IMR-90 (cell line): Measurements from ENCODE around the gene BBS7. TPM values are rescaled to one million over a fixed set of nuclear protein-coding genes. Genes with fewer than 3 reads are reported as not detected.

Experiments used
- ATAC-seq: fragments of 200-7000 bp; cut with Tn5 transposase; 2 replicates; pipeline ENCODE4 v1.9.1; 2020; ENCODE audit warnings: low read depth, mild to moderate bottlenecking, moderate library complexity
- BruUV-seq: library from RNA; stranded (reverse); fragments of 400-500 nt; replicated peaks from 2 replicates; lab custom pipeline; 2021; lab: Mats Ljungman, UMichigan
- CTCF ChIA-PET: fragments of 300-600 bp; formaldehyde crosslinking; extraction: SDS; loops from one replicate; lab custom pipeline; 2021; ENCODE audit warnings: antibody characterized with exemption; lab: Yijun Ruan, JAX
- POLR2A ChIA-PET: fragments of 300-600 bp; sonication (Branson Sonifier 250); formaldehyde crosslinking; loops from one replicate; lab custom pipeline; 2022; ENCODE audit warnings: antibody characterized with exemption; ENCODE audit not compliant: unreplicated experiment; lab: Charles Lee
- DNase-seq: peaks from one replicate; pipeline ENCODE4 v3.0.0; 2013
- H2AFZ ChIP-seq: replicated peaks from 2 replicates; pipeline ENCODE3; 2013; ENCODE audit warnings: low read length, mild to moderate bottlenecking; ENCODE audit not compliant: poor library complexity
- H2AK5ac ChIP-seq: 2 replicates; pipeline ENCODE4 v1.6.1; 2013; ENCODE audit warnings: low read depth, low read length, inconsistent platforms
- H2AK9ac ChIP-seq: replicated peaks from 2 replicates; pipeline ENCODE3; 2013; ENCODE audit warnings: mild to moderate bottlenecking, low read depth, low read length, moderate library complexity; ENCODE audit not compliant: poor library complexity
- H2BK120ac ChIP-seq: 2 replicates; pipeline ENCODE4 v1.6.1; 2013; ENCODE audit warnings: low read depth, low read length, inconsistent platforms
- H2BK15ac ChIP-seq: 3 replicates; pipeline ENCODE4 v1.6.1; 2013; ENCODE audit warnings: low read depth, low read length, inconsistent platforms
- H2BK20ac ChIP-seq: 2 replicates; pipeline ENCODE4 v1.6.1; 2013; ENCODE audit warnings: low read depth, mild to moderate bottlenecking, inconsistent platforms, low read length, moderate library complexity
- H2BK5ac ChIP-seq: 2 replicates; pipeline ENCODE4 v1.6.1; 2013; ENCODE audit warnings: mild to moderate bottlenecking, low read depth, low read length, inconsistent platforms; ENCODE audit not compliant: poor library complexity, severe bottlenecking
- H3K14ac ChIP-seq: replicated peaks from 2 replicates; pipeline ENCODE4 v1.6.1; 2013; ENCODE audit warnings: low read depth, low read length, inconsistent platforms
- H3K18ac ChIP-seq: 2 replicates; pipeline ENCODE4 v1.6.1; 2013; ENCODE audit warnings: low read depth, low read length, control low read depth
- H3K23ac ChIP-seq: 2 replicates; pipeline ENCODE4 v1.6.1; 2013; ENCODE audit warnings: low read depth, low read length, inconsistent platforms
- H3K27ac ChIP-seq: 2 replicates; pipeline ENCODE4 v1.5.1; 2013; ENCODE audit warnings: mild to moderate bottlenecking, control low read depth, low read length; ENCODE audit not compliant: insufficient read depth
- H3K27me3 ChIP-seq: 2 replicates; pipeline ENCODE4 v1.6.1; 2013; ENCODE audit warnings: low read length; ENCODE audit not compliant: control insufficient read depth, insufficient read depth
- H3K36me3 ChIP-seq: 2 replicates; pipeline ENCODE4 v1.6.1; 2013; ENCODE audit warnings: low read length, mixed read lengths; ENCODE audit not compliant: control insufficient read depth, insufficient read depth
- H3K4ac ChIP-seq: 2 replicates; pipeline ENCODE4 v1.6.1; 2013; ENCODE audit warnings: low read depth, low read length, inconsistent platforms
- H3K4me1 ChIP-seq: 2 replicates; pipeline ENCODE4 v1.6.1; 2013; ENCODE audit warnings: low read length, mixed read lengths; ENCODE audit not compliant: control insufficient read depth, insufficient read depth
- H3K4me2 ChIP-seq: 2 replicates; pipeline ENCODE4 v1.6.1; 2013; ENCODE audit warnings: low read depth, mild to moderate bottlenecking, control low read depth, low read length, moderate library complexity
- H3K4me3 ChIP-seq: 2 replicates; pipeline ENCODE4 v1.5.1; 2013; ENCODE audit warnings: low read depth, mild to moderate bottlenecking, control low read depth, low read length, moderate library complexity; ENCODE audit not compliant: insufficient read depth
- H3K56ac ChIP-seq: 2 replicates; pipeline ENCODE4 v1.6.1; 2013; ENCODE audit warnings: low read length, inconsistent platforms; ENCODE audit not compliant: insufficient read depth; ENCODE audit errors: extremely low read depth
- H3K79me1 ChIP-seq, 2 experiments: 2 replicates each; pipeline ENCODE4 v1.6.1; 2013; ENCODE audit warnings: low read length in 2 of 2, inconsistent platforms in 1 of 2, low read depth in 1 of 2
- H3K9ac ChIP-seq: 2 replicates; pipeline ENCODE4 v1.6.1; 2013; ENCODE audit warnings: low read depth, low read length, control low read depth
- H3K9me1 ChIP-seq: 2 replicates; pipeline ENCODE4 v1.6.1; 2013; ENCODE audit warnings: low read length, inconsistent platforms; ENCODE audit not compliant: insufficient read depth
- H3K9me3 ChIP-seq: 2 replicates; pipeline ENCODE4 v1.6.1; 2013; ENCODE audit warnings: low read length; ENCODE audit not compliant: control insufficient read depth, insufficient read depth
- H4K20me1 ChIP-seq: 2 replicates; pipeline ENCODE4 v1.6.1; 2013; ENCODE audit warnings: low read length, inconsistent platforms; ENCODE audit not compliant: insufficient read depth
- H4K5ac ChIP-seq: 2 replicates; pipeline ENCODE4 v1.6.1; 2013; ENCODE audit warnings: mild to moderate bottlenecking, low read depth, low read length, control low read depth
- H4K8ac ChIP-seq, 2 experiments: 2 replicates each; pipeline ENCODE4 v1.6.1; 2013; ENCODE audit warnings: low read depth in 2 of 2, low read length in 2 of 2, control low read depth in 1 of 2, inconsistent platforms in 1 of 2
- H4K91ac ChIP-seq: 2 replicates; pipeline ENCODE4 v1.6.1; 2013; ENCODE audit warnings: low read depth, low read length, inconsistent platforms; ENCODE audit not compliant: insufficient read depth
- BHLHE40 ChIP-seq: fragments of 150-350 bp; IDR thresholded peaks from 2 replicates; pipeline ENCODE4 v1.6.1; 2016; ENCODE audit warnings: mild to moderate bottlenecking, low read depth, low read length
- MAFK ChIP-seq: IDR thresholded peaks from 2 replicates; pipeline ENCODE4 v1.6.1; 2012; ENCODE audit warnings: low read depth, low read length, improper control_type of control experiment
- whole genome bisulfite sequencing, 2 experiments: methylation state at CpG; one replicate each; pipeline versions ENCODE4 v1.1.5 to v1.1.7; 2013; ENCODE audit warnings: missing lambda C conversion rate in 2 of 2; ENCODE audit not compliant: insufficient read length in 1 of 2; ENCODE audit errors: extremely low coverage in 2 of 2; 5-methylcytosine and 5-hydroxymethylcytosine counted together
- dilution Hi-C: fragments of 300-500 bp; cut with HindIII; formaldehyde crosslinking; loops from one replicate; pipeline ENCODE4 v1.14.3; 2018; ENCODE audit warnings: low sequenced_read_pairs; ENCODE audit not compliant: unreplicated experiment
- in situ Hi-C: fragments of 300-500 bp; cut with MboI; formaldehyde crosslinking; loops from 3 replicates; pipeline ENCODE4 v1.14.3; 2019; ENCODE audit warnings: low sequenced_read_pairs, inconsistent platforms, mixed read lengths
- intact Hi-C: fragments of 100-400 bp; cut with micrococcal nuclease; formaldehyde crosslinking; loops from 2 replicates; pipeline ENCODE4 v1.10.0; 2022
- polyA plus RNA-seq, 3 experiments: library from polyadenylated mRNA; depleted of rRNA; stranded (reverse); fragments of >200 nt; gene quantifications; 2 replicates each; pipeline ENCODE4 v1.2.3, GENCODE V29; 2012; ENCODE audit warnings: low replicate concordance in 1 of 3
- total RNA-seq: library from RNA; depleted of rRNA; stranded (reverse); fragments of >200 nt; gene quantifications from 2 replicates; pipeline ENCODE4 v1.2.3, GENCODE V29; 2012
- TF ChIP-seq, protein P1 (sequence below): fragments of 150-350 bp; IDR thresholded peaks from 2 replicates; pipeline ENCODE4 v1.6.1; 2016; ENCODE audit warnings: low read depth, mild to moderate bottlenecking, low read length, moderate library complexity, borderline replicate concordance

The BBS7 gene
- total and polyA plus RNA-seq, 2 of the 4 experiments (the other 2 are of a cell fraction): 23.0 to 32.3 TPM

DNA sequence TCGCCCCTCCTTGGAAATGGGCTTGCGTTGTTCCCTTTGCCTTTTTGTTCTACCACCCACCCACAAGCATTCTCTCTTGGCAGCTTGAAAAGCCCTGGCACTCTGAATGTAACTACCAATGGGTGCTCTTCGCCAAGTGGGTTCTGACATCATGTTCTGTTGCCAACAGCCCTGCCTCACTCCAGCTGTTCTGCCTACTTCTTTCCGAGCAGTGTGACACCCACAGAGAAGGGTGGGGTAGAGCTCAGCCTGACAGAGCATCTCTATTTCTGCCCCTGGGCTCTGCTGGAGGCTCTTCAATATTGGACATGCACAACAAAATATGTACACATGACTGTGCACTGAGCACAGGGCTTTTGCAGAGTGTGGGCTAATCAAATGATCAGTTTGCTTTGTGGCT, 84.8 kb downstream of the BBS7 start:
- Histone ChIP-seq H3K4me2 (no peak overlapping the region; the same call in 1 of the 2 replicates), H3K14ac (peak overlapping the region; percentile 96), H3K79me1 (peaks cover 0 to 21% of the 10 kb centered on the region in 2 experiments; a peak in 2 of 4 replicates), H2AK5ac (peak overlapping the region; percentile 89), H3K4me1 (peaks cover 20% of the 10 kb centered on the region), H2BK120ac (peak overlapping the region; percentile 100), H3K4ac (peak overlapping the region; percentile 98), H3K36me3 (no peaks in the 10 kb centered on the region), H2BK20ac (peak overlapping the region; percentile 94), H4K91ac (peak overlapping the region; percentile 100), H2BK5ac (peak overlapping the region; percentile 98), H4K8ac (peak overlapping the region; percentile 92 to 97), H3K56ac (peak overlapping the region; percentile 94), H4K20me1 (no peaks in the 10 kb centered on the region), H2AK9ac (peak overlapping the region; percentile 87), H3K27ac (peak overlapping the region; percentile 66), H3K9ac (peak overlapping the region; percentile 59; the same call in 1 of the 2 replicates), H3K23ac (peak overlapping the region; percentile 98), H4K5ac (peak overlapping the region; percentile 85), H3K27me3 (no peaks in the 10 kb centered on the region), H3K4me3 (no peak overlapping the region), H2BK15ac (peak overlapping the region; percentile 84; the same call in 2 of the 3 replicates), H3K9me3 (peaks cover 3% of the 10 kb centered on the region; the same call in 1 of the 2 replicates), H2AFZ (peak overlapping the region; percentile 80), H3K18ac (peak overlapping the region; percentile 77), H3K9me1 (peaks cover 17% of the 10 kb centered on the region)
- CTCF ChIA-PET: interaction anchor here (0.7 kb wide), 1 partner anchor 57 kb away, joined by 3 read pairs; no protein-coding TSS in a partner anchor
- DNase-seq: no peak
- dilution Hi-C loops: no loop called here
- WGBS, 2 experiments: 62% methylated on average over 2 of the region's 4 CpGs; no CpG with 5 or more reads in 1 of the 2 experiments
- POLR2A ChIA-PET: no interaction called here
- TF ChIP-seq MAFK: no peak
- TF ChIP-seq, protein P1, sequence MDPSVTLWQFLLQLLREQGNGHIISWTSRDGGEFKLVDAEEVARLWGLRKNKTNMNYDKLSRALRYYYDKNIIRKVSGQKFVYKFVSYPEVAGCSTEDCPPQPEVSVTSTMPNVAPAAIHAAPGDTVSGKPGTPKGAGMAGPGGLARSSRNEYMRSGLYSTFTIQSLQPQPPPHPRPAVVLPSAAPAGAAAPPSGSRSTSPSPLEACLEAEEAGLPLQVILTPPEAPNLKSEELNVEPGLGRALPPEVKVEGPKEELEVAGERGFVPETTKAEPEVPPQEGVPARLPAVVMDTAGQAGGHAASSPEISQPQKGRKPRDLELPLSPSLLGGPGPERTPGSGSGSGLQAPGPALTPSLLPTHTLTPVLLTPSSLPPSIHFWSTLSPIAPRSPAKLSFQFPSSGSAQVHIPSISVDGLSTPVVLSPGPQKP: no peak
- TF ChIP-seq BHLHE40: no peak
- in situ Hi-C loops: no loop called here
- BruUV-seq: no TSS peak
- ATAC-seq: peak; percentile 32
- intact Hi-C loops: no loop called here
